ENCODE results near the gene CNOT6.

CNOT6 gene

DNA sequence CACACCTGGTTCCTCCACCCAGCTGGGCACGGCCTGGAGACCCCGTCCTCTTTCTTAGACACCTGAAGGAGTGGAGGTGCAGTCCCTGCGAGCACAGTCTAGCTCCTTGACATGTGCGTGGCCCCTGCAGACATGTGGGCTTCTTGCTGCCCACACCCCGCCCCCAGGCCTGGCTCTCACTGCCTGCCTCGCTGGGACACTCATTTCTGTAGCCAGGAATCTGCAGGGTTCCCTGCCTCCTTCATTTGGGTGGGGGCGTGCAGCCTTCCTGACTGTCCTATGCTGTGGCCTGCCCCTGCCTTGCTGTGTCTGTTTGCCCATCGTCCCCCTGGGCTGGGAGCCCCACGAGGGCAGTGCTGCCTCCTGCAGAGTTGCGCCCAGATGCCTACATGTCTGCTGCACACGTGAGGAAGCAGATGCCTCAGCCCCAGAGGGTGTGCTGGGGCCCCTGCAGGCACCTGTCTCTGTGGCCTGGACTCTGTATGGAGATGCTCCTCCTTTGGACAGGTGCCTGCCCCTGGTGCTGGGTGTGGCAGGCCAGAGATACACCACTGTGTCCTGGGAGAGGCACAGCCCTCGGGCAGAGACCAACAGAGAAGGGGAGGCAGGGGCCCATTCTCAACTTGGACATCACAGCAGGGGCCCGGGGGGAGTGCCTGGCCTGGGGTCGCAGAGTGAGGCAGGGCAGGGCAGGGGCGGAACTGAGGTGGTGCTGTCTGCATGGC is 132.6 kb downstream of the CNOT6 start:
- no peak for DNase-seq

GRCh38 chr5:180627386-180628120 is 133.4 kb downstream of the CNOT6 start:
- in situ Hi-C loops (cut with MboI; ENCODE audit: low pct_unique_long_range_greater_than_20kb, low sequenced_read_pairs): no loop called here
- DNase-seq: no peak

More for the DNA sequence above, 132.6 kb downstream of the CNOT6 start:
- in situ Hi-C loops (cut with MboI; ENCODE audit: low pct_unique_long_range_greater_than_20kb, low sequenced_read_pairs): no loop called here

Measured in KBM-7 (cell line).